H1 (cell line): ENCODE data around the gene HNRNPDL. TPM values are rescaled to one million over a fixed set of nuclear protein-coding genes. Genes with fewer than 3 reads are reported as not detected.

Experiments
- BACH1 ChIP-seq: IDR thresholded peaks from 2 replicates; pipeline ENCODE4 v1.6.1; 2012; ENCODE audit warnings: low read length, improper control_type of control experiment
- CHD7 ChIP-seq: fragments of 300-600 bp; sonication (generic); IDR thresholded peaks from 2 replicates; pipeline ENCODE4 v1.7.1; 2012; ENCODE audit warnings: low read length, moderate library complexity, mild to moderate bottlenecking, inconsistent platforms; ENCODE audit not compliant: insufficient replicate concordance
- GABPA ChIP-seq: IDR thresholded peaks from 2 replicates; pipeline ENCODE4 v1.6.1; 2011; ENCODE audit warnings: mild to moderate bottlenecking, low read length, moderate library complexity, borderline replicate concordance; ENCODE audit not compliant: insufficient read depth
- MAFK ChIP-seq: IDR thresholded peaks from 2 replicates; pipeline ENCODE4 v1.6.1; 2012; ENCODE audit warnings: low read depth, mild to moderate bottlenecking, improper control_type of control experiment, low read length
- NANOG ChIP-seq: IDR thresholded peaks from 2 replicates; pipeline ENCODE4 v1.6.1; 2011; ENCODE audit warnings: low read length, low read depth, mild to moderate bottlenecking, inconsistent platforms; ENCODE audit not compliant: insufficient read depth, poor library complexity, severe bottlenecking
- NRF1 ChIP-seq: IDR thresholded peaks from 2 replicates; pipeline ENCODE4 v1.6.1; 2011; ENCODE audit warnings: mild to moderate bottlenecking, low read depth, low read length, improper control_type of control experiment
- SIN3A ChIP-seq, 2 experiments: IDR thresholded peaks in 1 of 2; conservative IDR thresholded peaks in 1 of 2; 2 replicates each; pipeline ENCODE4 v1.6.1; 2011 to 2012; ENCODE audit warnings: low read length in 2 of 2, improper control_type of control experiment in 1 of 2, low read depth in 1 of 2, mild to moderate bottlenecking in 1 of 2
- SP1 ChIP-seq: IDR thresholded peaks from 2 replicates; pipeline ENCODE4 v1.6.1; 2011; ENCODE audit warnings: low read depth, low read length
- TBP ChIP-seq: IDR thresholded peaks from 2 replicates; pipeline ENCODE4 v1.6.1; 2011; ENCODE audit warnings: low read depth, low read length, improper control_type of control experiment
- polyA plus RNA-seq, 7 experiments: library from polyadenylated mRNA; depleted of rRNA in 3 of 7; stranded (reverse) in 5 of 7; unstranded in 2 of 7; fragments of >200 nt in 5 of 7; fragments of 200-250 nt in 2 of 7; gene quantifications; 1 replicate in 5 of 7; 2 replicates in 1 of 7; 4 replicates in 1 of 7; pipeline versions ENCODE4 v1.2.1 to v1.2.3, GENCODE V29; 2011 to 2013; ENCODE audit warnings: missing spikeins in 2 of 7, mixed read lengths in 2 of 7
- total RNA-seq: library from RNA; stranded (reverse); fragmentation: NEBNext Ultra II Directional; extraction: Animal tissue kit (Norgen Biotek cat#: 25700); gene quantifications from 2 replicates; pipeline ENCODE4 v1.2.1, GENCODE V29; 2021

HNRNPDL gene
- total and polyA plus RNA-seq, 2 of the 8 experiments (the other 6 are each of a cell fraction or from before 2014, with no cell fraction given) = 197 to 411 TPM

- TF ChIP-seq CHD7 (no peak), SP1 (peak; percentile 57; the same call in 1 of the 2 replicates), NRF1 (no peak), GABPA (no peak), BACH1 (peak; percentile 90), TBP (peak; percentile 82), SIN3A (conservative IDR thresholded peaks at IDR 0.05 in 1 of 2, IDR thresholded peaks at IDR 0.05 in 1 of 2; ENCODE audit: low read depth in 1 of 2, low read length in 2 of 2) (peak in 1 of 2 experiments; percentile 85; a peak in 2 of 4 replicates), MAFK (no peak), NANOG (no peak)
Observed at GRCh38 chr4:82430193-82430963, at the start of gene HNRNPDL, which contains the start of gene ENOPH1 (continued).
